ENCODE data around the gene CSTPP1.
"Not testable (repeated sequence)": the region's sequence is repeated elsewhere in the genome, so short reads cannot be mapped to it uniquely, and the experiment has no call there.

Gene CSTPP1

GRCh38 chr11:46961041-46961440 lies 24.5 kb downstream of the CSTPP1 start:
- no peak for FAIRE-seq

- not testable (repeated sequence) for FAIRE-seq
Measured at GRCh38 chr11:46961886-46962285, 25.3 kb downstream of the CSTPP1 start.

GRCh38 chr11:46963844-46964243 lies 27.3 kb downstream of the CSTPP1 start:
- FAIRE-seq: no peak

GRCh38 chr11:46966773-46967172 lies 30.2 kb downstream of the CSTPP1 start:
- no peak for FAIRE-seq

- no peak for FAIRE-seq
Measured at GRCh38 chr11:46967962-46968361, 31.4 kb downstream of the CSTPP1 start.

- FAIRE-seq: no peak
Measured at GRCh38 chr11:46969379-46969778, 32.8 kb downstream of the CSTPP1 start.

- peak; percentile 61 for FAIRE-seq
Measured at GRCh38 chr11:46970913-46971625, 34.5 kb downstream of the CSTPP1 start.

GRCh38 chr11:46972343-46972742 lies 35.8 kb downstream of the CSTPP1 start:
- no peak for FAIRE-seq

GRCh38 chr11:46972821-46973220 lies 36.3 kb downstream of the CSTPP1 start:
- no peak for FAIRE-seq

- FAIRE-seq: no peak
Measured at GRCh38 chr11:46976182-46976854, 39.8 kb downstream of the CSTPP1 start.

- no peak for FAIRE-seq
Measured at GRCh38 chr11:46977038-46977813, 40.7 kb downstream of the CSTPP1 start.

- FAIRE-seq: no peak
Measured at GRCh38 chr11:46978005-46978491, 41.5 kb downstream of the CSTPP1 start.

GRCh38 chr11:46979358-46979757 lies 42.8 kb downstream of the CSTPP1 start:
- FAIRE-seq: no peak

- no peak for FAIRE-seq
Measured at GRCh38 chr11:46981436-46981835, 44.9 kb downstream of the CSTPP1 start.

- no peak for FAIRE-seq
Measured at GRCh38 chr11:46982797-46983452, 46.4 kb downstream of the CSTPP1 start.

- FAIRE-seq: no peak
Measured at GRCh38 chr11:46983598-46983997, 47.0 kb downstream of the CSTPP1 start.

- FAIRE-seq: no peak
Measured at GRCh38 chr11:46984548-46984947, 48.0 kb downstream of the CSTPP1 start.

GRCh38 chr11:46984987-46985386 lies 48.4 kb downstream of the CSTPP1 start:
- no peak for FAIRE-seq

GRCh38 chr11:46987183-46987582 lies 50.6 kb downstream of the CSTPP1 start:
- FAIRE-seq: no peak

- not testable (repeated sequence) for FAIRE-seq
Measured at GRCh38 chr11:46989810-46990487, 53.4 kb downstream of the CSTPP1 start.

GRCh38 chr11:46991391-46991790 lies 54.8 kb downstream of the CSTPP1 start:
- FAIRE-seq: no peak

- FAIRE-seq: not testable (repeated sequence)
Measured at GRCh38 chr11:46992386-46992785, 55.8 kb downstream of the CSTPP1 start.
